HCT116 (cell line): ENCODE results near the gene DUSP3. TPM values are rescaled to one million over a fixed set of nuclear protein-coding genes. Genes with fewer than 3 reads are reported as not detected.

Source experiments
- ATAC-seq: fragments of 200-7000 bp; cut with Tn5 transposase; 2 replicates; pipeline ENCODE4 v1.9.1; 2020; ENCODE audit warnings: mild to moderate bottlenecking, moderate library complexity
- BruUV-seq: library from RNA; stranded (reverse); fragments of 400-500 nt; replicated peaks from 2 replicates; lab custom pipeline; 2021; lab: Mats Ljungman, UMichigan
- CTCF ChIA-PET: fragments of 300-600 bp; sonication (Branson Sonifier 250); formaldehyde crosslinking; loops from one replicate; lab custom pipeline; 2021; ENCODE audit warnings: antibody characterized with exemption; lab: Charles Lee
- POLR2A ChIA-PET: fragments of 300-600, 350-600 bp; sonication (Branson Sonifier 250); formaldehyde crosslinking; loops from one replicate; lab custom pipeline; 2021; ENCODE audit warnings: antibody characterized with exemption; lab: Charles Lee
- RAD21 ChIA-PET, 2 experiments: fragments of 300-600 bp; sonication (Branson Sonifier 250); formaldehyde crosslinking; loops; one replicate each; lab custom pipeline; 2023; ENCODE audit warnings: low total read pairs in 2 of 2; ENCODE audit not compliant: uncharacterized antibody in 2 of 2, unreplicated experiment in 2 of 2, low non-redundant PET in 1 of 2; lab: Charles Lee
- DNase-seq: peaks from one replicate; pipeline ENCODE4 v3.0.0-alpha.2; 2010; ENCODE audit warnings: low read depth, low spot score
- H2AFZ ChIP-seq: fragments of 200-600 bp; shearing (Covaris generic), sonication (generic); 2 replicates; pipeline ENCODE4 v1.6.1; 2017; ENCODE audit warnings: low read depth, mixed run types, mixed read lengths, antibody characterized with exemption, low read length; ENCODE audit not compliant: poor library complexity, severe bottlenecking
- H3K27ac ChIP-seq: 2 replicates; pipeline ENCODE4 v1.5.1; 2012; ENCODE audit warnings: low read depth, low read length
- H3K27me3 ChIP-seq: fragments of 200-600 bp; sonication (generic); 2 replicates; pipeline ENCODE4 v1.6.1; 2016; ENCODE audit warnings: mixed run types, low read length, mixed read lengths; ENCODE audit not compliant: insufficient read depth
- H3K36me3 ChIP-seq, 2 experiments: fragments of 200-500 bp in 1 of 2; fragments of 200-600 bp in 1 of 2; sonication (Bioruptor generic) in 1 of 2; sonication (generic) in 1 of 2; 2 replicates each; pipeline versions ENCODE4 v1.5.1 to v1.6.1; 2014 to 2016; ENCODE audit warnings: low read length in 2 of 2, inconsistent platforms in 1 of 2, mixed read lengths in 1 of 2, mixed run types in 1 of 2; ENCODE audit not compliant: insufficient read depth in 2 of 2, control insufficient read depth in 1 of 2
- H3K4me1 ChIP-seq, 2 experiments: fragments of 200-600 bp in 1 of 2; sonication (generic) in 1 of 2; 2 replicates each; pipeline versions ENCODE4 v1.5.1 to v1.6.1; 2012 to 2017; ENCODE audit warnings: low read length in 2 of 2, inconsistent platforms in 1 of 2, mild to moderate bottlenecking in 1 of 2, mixed read lengths in 1 of 2, mixed run types in 1 of 2, moderate library complexity in 1 of 2; ENCODE audit not compliant: insufficient read depth in 2 of 2, control insufficient read depth in 1 of 2
- H3K4me2 ChIP-seq: fragments of 200-600 bp; sonication (generic); 2 replicates; pipeline ENCODE4 v1.6.1; 2017; ENCODE audit warnings: mixed run types, low read length, mixed read lengths
- H3K4me3 ChIP-seq, 2 experiments: fragments of 200-600 bp in 1 of 2; sonication (generic) in 1 of 2; replicated peaks in 1 of 2; 2 replicates each; pipeline ENCODE4 v1.5.1; 2011 to 2016; ENCODE audit warnings: low read length in 2 of 2, control low read depth in 1 of 2, low read depth in 1 of 2, mild to moderate bottlenecking in 1 of 2, mixed read lengths in 1 of 2, mixed run types in 1 of 2
- H3K79me2 ChIP-seq: fragments of 200-600 bp; sonication (generic); 2 replicates; pipeline ENCODE4 v1.6.1; 2017; ENCODE audit warnings: mild to moderate bottlenecking, mixed run types, low read length, moderate library complexity, mixed read lengths; ENCODE audit not compliant: insufficient read depth
- H3K9ac ChIP-seq: fragments of 200-600 bp; sonication (generic); 2 replicates; pipeline ENCODE4 v1.6.1; 2016; ENCODE audit warnings: low read length, mixed read lengths
- H3K9me2 ChIP-seq: fragments of 200-600 bp; sonication (generic), shearing (Covaris generic); 2 replicates; pipeline ENCODE4 v1.6.1; 2017; ENCODE audit warnings: mixed run types, mild to moderate bottlenecking, moderate library complexity; ENCODE audit not compliant: insufficient read depth
- H3K9me3 ChIP-seq, 2 experiments: fragments of 200-500 bp in 1 of 2; fragments of 200-600 bp in 1 of 2; sonication (Bioruptor generic) in 1 of 2; sonication (generic) in 1 of 2; 2 replicates each; pipeline ENCODE4 v1.6.1; 2014 to 2017; ENCODE audit warnings: low read length in 2 of 2, mixed read lengths in 2 of 2, inconsistent platforms in 1 of 2, low read depth in 1 of 2, mild to moderate bottlenecking in 1 of 2, mixed run types in 1 of 2, moderate library complexity in 1 of 2; ENCODE audit not compliant: control insufficient read depth in 1 of 2, insufficient read depth in 1 of 2
- H4K20me1 ChIP-seq: fragments of 200-600 bp; sonication (generic), shearing (Covaris generic); 2 replicates; pipeline ENCODE4 v1.6.1; 2017; ENCODE audit warnings: mixed run types, mild to moderate bottlenecking, moderate library complexity; ENCODE audit not compliant: insufficient read depth
- CBX3 ChIP-seq: IDR thresholded peaks from 2 replicates; pipeline ENCODE4 v1.6.1; 2012; ENCODE audit warnings: low read depth
- CTCF ChIP-seq, 3 experiments: fragments of 200-600 bp in 1 of 3; sonication (generic) in 1 of 3; IDR thresholded peaks in 2 of 3; conservative IDR thresholded peaks in 1 of 3; 2 replicates each; pipeline ENCODE4 v1.5.1; 2012 to 2017; ENCODE audit warnings: low read depth in 2 of 3, low read length in 2 of 3, antibody characterized with exemption in 1 of 3, borderline replicate concordance in 1 of 3, control low read depth in 1 of 3, mild to moderate bottlenecking in 1 of 3, mixed read lengths in 1 of 3, mixed run types in 1 of 3, moderate library complexity in 1 of 3; ENCODE audit not compliant: insufficient read depth in 1 of 3
- EGR1 ChIP-seq: IDR thresholded peaks from 2 replicates; pipeline ENCODE4 v1.6.1; 2012; ENCODE audit warnings: low read depth
- ELF1 ChIP-seq: IDR thresholded peaks from 2 replicates; pipeline ENCODE4 v1.6.1; 2012; ENCODE audit warnings: low read depth, borderline replicate concordance
- EZH2 ChIP-seq: fragments of 200-600 bp; sonication (generic); IDR thresholded peaks from 2 replicates; pipeline ENCODE4 v1.6.1; 2017; ENCODE audit warnings: antibody characterized with exemption, mixed run types
- EZH2phosphoT487 ChIP-seq: fragments of 200-600 bp; IDR thresholded peaks from 2 replicates; pipeline ENCODE4 v1.6.1; 2018; ENCODE audit warnings: antibody characterized with exemption, borderline replicate concordance
- MAX ChIP-seq: IDR thresholded peaks from 2 replicates; pipeline ENCODE4 v1.6.1; 2012
- POLR2AphosphoS5 ChIP-seq: IDR thresholded peaks from 2 replicates; pipeline ENCODE4 v1.6.1; 2011; ENCODE audit warnings: mild to moderate bottlenecking, low read depth, low read length, moderate library complexity
- SIN3A ChIP-seq: IDR thresholded peaks from 2 replicates; pipeline ENCODE4 v1.6.1; 2012; ENCODE audit warnings: low read depth
- TCF7L2 ChIP-seq: IDR thresholded peaks from 2 replicates; pipeline ENCODE4 v1.7.0; 2011; ENCODE audit warnings: borderline replicate concordance, inconsistent platforms; ENCODE audit not compliant: insufficient read depth, insufficient read length; ENCODE audit errors: extremely low read depth
- ZBTB33 ChIP-seq: IDR thresholded peaks from 2 replicates; pipeline ENCODE4 v1.6.1; 2011; ENCODE audit warnings: mild to moderate bottlenecking, low read length, moderate library complexity; ENCODE audit not compliant: insufficient replicate concordance; ENCODE audit errors: extremely low read depth
- ZFX ChIP-seq: fragments of 450-650 bp; IDR thresholded peaks from 2 replicates; pipeline ENCODE4 v1.6.1; 2017
- intact Hi-C: fragments of 100-400 bp; cut with micrococcal nuclease; formaldehyde crosslinking; loops from 2 replicates; pipeline ENCODE4 v1.10.0; 2022
- total RNA-seq: library from RNA; stranded (reverse); gene quantifications from one replicate; pipeline ENCODE4 v1.2.1, GENCODE V29; 2021; ENCODE audit not compliant: unreplicated experiment

Gene DUSP3
- total RNA-seq, 1 experiment from 2014 or later = 29.6 TPM

GRCh38 chr17:43782913-43783680 lies 4.3 kb upstream of the DUSP3 start:
- Histone ChIP-seq H3K27me3 (no peaks in the 10 kb centered on the region), H3K9me2 (no peaks in the 10 kb centered on the region), H3K4me3 (no peak overlapping the region), H3K79me2 (no peaks in the 10 kb centered on the region), H4K20me1 (no peaks in the 10 kb centered on the region), H3K9ac (no peak overlapping the region), H3K4me2 (no peak overlapping the region), H3K27ac (no peak overlapping the region), H3K9me3 (no peaks in the 10 kb centered on the region), H3K4me1 (peaks cover 3 to 9% of the 10 kb centered on the region in 2 experiments; a peak in 3 of 4 replicates), H2AFZ (no peak overlapping the region), H3K36me3 (no peaks in the 10 kb centered on the region)
- ATAC-seq = no peak
- ChIA-PET RAD21 (no interaction called here), CTCF (no interaction called here), POLR2A (no interaction called here)
- no peak for DNase-seq
- no TSS peak for BruUV-seq
- no peak for TF ChIP-seq TCF7L2
- TF ChIP-seq MAX = no peak
- no peak for TF ChIP-seq EGR1
- no peak for TF ChIP-seq POLR2AphosphoS5
- TF ChIP-seq CBX3 = no peak
- no peak for TF ChIP-seq SIN3A
- TF ChIP-seq EZH2 = no peak
- intact Hi-C loops = no loop called here

- POLR2A ChIA-PET = no interaction called here
- CTCF ChIA-PET = no interaction called here
- intact Hi-C loops = no loop called here
Observed at GRCh38 chr17:43780135-43780534, 1.4 kb upstream of the DUSP3 start, which contains the start of gene CFAP97D1. TSS of gene CFAP97D1 (plus strand) at chr17:43780435. CDS start at chr17:43780463, 28 bp downstream.

More at GRCh38 chr17:43780135-43780534, 1.4 kb upstream of the DUSP3 start, which contains the start of gene CFAP97D1:
- Histone ChIP-seq H3K79me2 (peaks cover 25% of the 10 kb centered on the region), H3K9ac (peak within 1 kb of the TSS; percentile 97), H3K27ac (no peak within 1 kb of the TSS), H3K27me3 (no peaks in the 10 kb centered on the region), H3K4me1 (peaks cover 7 to 13% of the 10 kb centered on the region in 2 experiments; a peak in 3 of 4 replicates), H3K9me3 (no peaks in the 10 kb centered on the region), H3K4me3 (peak within 1 kb of the TSS; percentile 78 to 81), H3K9me2 (no peaks in the 10 kb centered on the region), H3K4me2 (peak within 1 kb of the TSS; percentile 84), H2AFZ (peak within 1 kb of the TSS; percentile 71), H4K20me1 (no peaks in the 10 kb centered on the region), H3K36me3 (peaks cover 0 to 5% of the 10 kb centered on the region in 2 experiments; a peak in 1 of 4 replicates)
- ATAC-seq (no peak), DNase-seq (no peak)
- no TSS peak for BruUV-seq
- TF ChIP-seq SIN3A = no peak
- no peak for TF ChIP-seq EZH2phosphoT487
- TF ChIP-seq ZFX = no peak
- no peak for TF ChIP-seq ELF1
- no peak for TF ChIP-seq ZBTB33
- no peak for TF ChIP-seq CTCF (IDR thresholded peaks at IDR 0.05 in 2 of 3, conservative IDR thresholded peaks at IDR 0.05 in 1 of 3; ENCODE audit: borderline replicate concordance in 1 of 3, insufficient read depth in 1 of 3, low read depth in 2 of 3, low read length in 2 of 3)
- RAD21 ChIA-PET = no interaction called here
